Uterus (tissue), 4 donors: ENCODE results near the gene ATP5PD. TPM values are rescaled to one million over a fixed set of nuclear protein-coding genes. Genes with fewer than 3 reads are reported as not detected.

Source experiments
- DNase-seq, 2 donors: peaks; one replicate each; pipeline ENCODE4 v3.0.0-alpha.2; 2019 to 2020
- H3K27ac ChIP-seq, 2 donors: fragments of 200-600 bp; sonication (generic); 1 replicate in 1 of 2; 2 replicates in 1 of 2; pipeline ENCODE4 v1.5.1; 2016 to 2018
- H3K27me3 ChIP-seq, 2 donors: fragments of 200-600 bp; sonication (generic); one replicate each; pipeline ENCODE4 v1.5.1; 2018 to 2019; ENCODE audit warnings: control low read depth in 1 of 2
- H3K36me3 ChIP-seq, 2 donors: fragments of 200-600 bp; sonication (generic); one replicate each; pipeline ENCODE4 v1.5.1; 2019; ENCODE audit warnings: control low read depth in 1 of 2
- H3K4me1 ChIP-seq, 2 donors: fragments of 200-600 bp; sonication (generic); one replicate each; pipeline ENCODE4 v1.5.1; 2018 to 2019; ENCODE audit warnings: control low read depth in 1 of 2
- H3K4me3 ChIP-seq, 2 donors: fragments of 200-600 bp; sonication (generic); 1 replicate in 1 of 2; 2 replicates in 1 of 2; pipeline ENCODE4 v1.5.1; 2018 to 2019; ENCODE audit warnings: mild to moderate bottlenecking in 1 of 2
- H3K9me3 ChIP-seq, 2 donors: fragments of 200-600 bp; sonication (generic); one replicate each; pipeline ENCODE4 v1.5.1; 2019; ENCODE audit warnings: control low read depth in 1 of 2
- CTCF ChIP-seq, 4 experiments: fragments of 200-600 bp in 2 of 4; fragments of 450-650 bp in 2 of 4; sonication (generic) in 2 of 4; IDR thresholded peaks; one replicate each; pipeline ENCODE4 v1.5.1; 2016 to 2019; ENCODE audit warnings: antibody characterized with exemption in 4 of 4, mild to moderate bottlenecking in 2 of 4, moderate library complexity in 1 of 4
- POLR2A ChIP-seq, 2 donors: fragments of 450-650 bp; IDR thresholded peaks; one replicate each; pipeline ENCODE4 v1.6.1; 2016; ENCODE audit warnings: antibody characterized with exemption in 2 of 2, mild to moderate bottlenecking in 1 of 2, moderate library complexity in 1 of 2
- intact Hi-C: fragments of 100-400 bp; cut with DNase I; formaldehyde crosslinking; loops from one replicate; pipeline ENCODE4 v1.15.1; 2023; ENCODE audit warnings: low total_unique reads
- total RNA-seq, 4 donors: library from RNA; depleted of rRNA in 3 of 4; stranded (reverse); fragments of >200 nt in 3 of 4; gene quantifications; one replicate each; pipeline versions ENCODE4 v1.1.0 to v1.2.4, GENCODE V29; 2014 to 2023
- donor health status: DM: yes; HTN: yes; CAD: no.

The ATP5PD gene
- total RNA-seq, 4 donors from 2014 or later = 117 to 282 (median 168) TPM

- Histone ChIP-seq H3K27me3 (no peaks in the 10 kb centered on the region), H3K4me1 (peaks cover 0 to 7% of the 10 kb centered on the region in 2 donors), H3K27ac (no peak overlapping the region), H3K4me3 (no peak overlapping the region), H3K9me3 (no peaks in the 10 kb centered on the region), H3K36me3 (no peaks in the 10 kb centered on the region)
- DNase-seq = no peak
- intact Hi-C loops = no loop called here
- no peak for TF ChIP-seq POLR2A (IDR thresholded peaks at IDR 0.05)
- no peak for TF ChIP-seq CTCF (IDR thresholded peaks at IDR 0.05)
Measured at GRCh38 chr17:75041656-75042280, 5.0 kb downstream of the ATP5PD start.

- Histone ChIP-seq H3K27ac (no peak overlapping the region), H3K27me3 (no peaks in the 10 kb centered on the region), H3K4me1 (no peaks in the 10 kb centered on the region), H3K36me3 (no peaks in the 10 kb centered on the region), H3K4me3 (no peak overlapping the region), H3K9me3 (no peaks in the 10 kb centered on the region)
- no peak for TF ChIP-seq CTCF (IDR thresholded peaks at IDR 0.05)
- TF ChIP-seq POLR2A (IDR thresholded peaks at IDR 0.05) = no peak
- intact Hi-C loops = no loop called here
- no peak for DNase-seq
Measured at GRCh38 chr17:75039238-75039637, 7.5 kb downstream of the ATP5PD start.

GRCh38 chr17:75036643-75037268 lies 10.0 kb downstream of the ATP5PD start:
- no peak for TF ChIP-seq CTCF (IDR thresholded peaks at IDR 0.05)
- TF ChIP-seq POLR2A (IDR thresholded peaks at IDR 0.05) = peak in 1 of 2 donors; percentile 53
- Histone ChIP-seq H3K4me3 (no peak overlapping the region), H3K4me1 (peaks cover 0 to 6% of the 10 kb centered on the region in 2 donors), H3K9me3 (no peaks in the 10 kb centered on the region), H3K27me3 (no peaks in the 10 kb centered on the region), H3K27ac (peak overlapping the region; percentile 94 to 100), H3K36me3 (no peaks in the 10 kb centered on the region)
- DNase-seq = peak; percentile 72 to 86
- intact Hi-C loops = no loop called here

- peak; percentile 91 to 93 for DNase-seq
- no peaks in the 10 kb centered on the region for H3K9me3 ChIP-seq
- H3K27ac ChIP-seq = peak overlapping the region; percentile 94 to 100
- H3K36me3 ChIP-seq = no peaks in the 10 kb centered on the region
- peaks cover 0 to 6% of the 10 kb centered on the region in 2 donors for H3K4me1 ChIP-seq
- H3K27me3 ChIP-seq = no peaks in the 10 kb centered on the region
- no peak for TF ChIP-seq POLR2A (IDR thresholded peaks at IDR 0.05)
- peak in 2 of 4 experiments; percentile 19 to 37 for TF ChIP-seq CTCF (IDR thresholded peaks at IDR 0.05)
- peak overlapping the region; percentile 56 to 98 for H3K4me3 ChIP-seq
- intact Hi-C loops = no loop called here
Measured at GRCh38 chr17:75034236-75034908, 12.4 kb downstream of the ATP5PD start.
